HL-60 (cell line): Measurements from ENCODE around the gene GON4L.

Source experiments
- CTCF ChIP-seq: IDR thresholded peaks from one replicate; pipeline ENCODE4 v1.5.1; 2011; ENCODE audit warnings: low read length, control low read depth, inconsistent platforms; ENCODE audit not compliant: insufficient read depth
- GABPA ChIP-seq: IDR thresholded peaks from 2 replicates; pipeline ENCODE4 v1.6.1; 2012; ENCODE audit warnings: low read depth
- POLR2AphosphoS5 ChIP-seq: IDR thresholded peaks from 2 replicates; pipeline ENCODE4 v1.6.1; 2012; ENCODE audit warnings: low read depth
- REST ChIP-seq: IDR thresholded peaks from 2 replicates; pipeline ENCODE4 v1.6.1; 2012; ENCODE audit warnings: low read depth; ENCODE audit not compliant: insufficient replicate concordance

- no peak for TF ChIP-seq CTCF
- no peak for TF ChIP-seq POLR2AphosphoS5
- no peak for TF ChIP-seq REST
- TF ChIP-seq GABPA = no peak
Observed at GRCh38 chr1:155889566-155889965, 32.6 kb upstream of the GON4L start.
